ENCODE data around the gene STX16.

STX16 gene

DNA sequence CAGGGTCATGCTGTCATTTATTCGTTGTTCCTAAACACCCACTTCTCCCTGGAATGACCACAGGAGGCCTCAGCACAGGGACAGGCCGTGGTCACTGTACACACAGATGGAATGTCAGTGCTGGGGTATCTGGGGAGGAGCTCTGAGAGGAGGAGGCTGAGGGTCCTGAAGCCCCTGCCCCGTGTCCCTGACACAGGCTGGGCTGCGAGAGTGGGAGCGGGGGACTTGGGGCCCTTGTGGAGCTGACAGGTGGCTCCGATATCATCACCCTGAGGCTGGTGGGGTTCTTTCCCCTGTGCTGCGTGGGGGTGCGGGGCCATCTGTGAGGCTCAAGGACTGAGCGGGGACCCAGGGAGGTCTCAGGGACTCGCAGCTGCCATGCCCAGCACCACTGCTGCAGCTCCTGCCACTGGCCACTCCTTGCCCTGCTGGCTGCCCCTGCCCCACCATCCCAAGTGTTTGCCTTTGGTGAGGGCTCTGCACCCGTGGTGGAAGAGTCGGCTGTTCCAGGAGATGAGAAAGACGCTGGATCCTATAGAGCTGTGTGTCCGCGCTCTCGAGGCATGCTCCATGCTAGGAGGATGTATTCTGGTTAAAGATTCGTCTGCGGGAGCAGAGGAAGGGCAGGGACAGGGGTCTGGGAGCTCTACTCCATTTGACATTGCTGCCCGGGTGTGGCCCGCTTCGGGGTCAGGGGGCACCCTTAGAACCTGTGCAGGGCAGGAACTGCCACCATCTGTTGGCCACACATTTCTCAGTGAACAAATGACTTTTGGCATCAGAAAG, 60.4 kb downstream of the STX16 start:
- Histone ChIP-seq H3K27me3 (ENCODE audit: low read depth, low read length) (no peaks in the 10 kb centered on the region), H3K36me3 (ENCODE audit: control insufficient read depth in 1 of 2, insufficient read depth in 2 of 2, low read length in 2 of 2) (peaks cover 0 to 27% of the 10 kb centered on the region in 2 donors), H3K9me3 (ENCODE audit: control insufficient read depth in 1 of 2, low read length in 2 of 2) (no peaks in the 10 kb centered on the region), H3K4me1 (ENCODE audit: control insufficient read depth in 1 of 2, insufficient read depth in 2 of 2, low read length in 2 of 2) (peaks cover 0 to under 1% of the 10 kb centered on the region in 2 donors), H3K4me3 (ENCODE audit: low read depth in 1 of 2, low read length in 2 of 2) (no peak overlapping the region), H3K27ac (ENCODE audit: low read length) (no peak overlapping the region)

DNA sequence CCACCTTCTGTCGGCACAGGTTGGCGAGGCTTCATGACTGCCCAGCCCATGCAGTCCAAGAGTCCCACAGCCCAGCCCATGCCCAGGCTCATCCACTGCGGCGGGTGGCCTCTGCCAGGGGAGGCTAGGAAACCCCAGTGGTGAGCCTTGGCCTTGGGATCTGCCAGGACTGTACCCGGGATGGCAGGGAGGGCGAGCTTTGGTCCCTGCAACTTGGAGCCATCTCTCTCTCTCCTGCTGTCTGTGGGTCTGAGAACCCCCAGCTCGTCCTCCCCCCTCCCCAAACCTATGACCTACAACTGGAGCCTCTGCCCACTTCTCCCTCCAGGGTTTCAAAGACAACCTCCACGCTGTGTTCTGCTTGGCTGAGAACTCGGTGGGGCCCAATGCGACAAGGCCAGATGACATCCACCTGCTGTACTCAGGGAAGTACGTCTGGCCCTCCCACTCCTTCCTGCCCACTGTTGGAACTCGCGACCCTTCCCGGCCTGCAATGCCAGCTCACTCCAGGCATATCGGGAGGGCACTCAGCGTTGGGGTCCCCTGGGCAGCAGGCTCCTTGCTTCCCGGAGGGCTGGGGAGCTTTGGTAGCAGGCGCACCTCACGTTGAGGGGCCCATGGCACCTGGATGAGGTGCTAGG, 61.2 kb downstream of the STX16 start:
- Histone ChIP-seq H3K27me3 (ENCODE audit: low read depth, low read length) (no peaks in the 10 kb centered on the region), H3K27ac (ENCODE audit: low read length) (no peak overlapping the region), H3K4me1 (ENCODE audit: control insufficient read depth in 1 of 2, insufficient read depth in 2 of 2, low read length in 2 of 2) (no peaks in the 10 kb centered on the region), H3K36me3 (ENCODE audit: control insufficient read depth in 1 of 2, insufficient read depth in 2 of 2, low read length in 2 of 2) (peaks cover 0 to 26% of the 10 kb centered on the region in 2 donors), H3K4me3 (ENCODE audit: low read depth in 1 of 2, low read length in 2 of 2) (no peak overlapping the region), H3K9me3 (ENCODE audit: control insufficient read depth in 1 of 2, low read length in 2 of 2) (no peaks in the 10 kb centered on the region)

DNA sequence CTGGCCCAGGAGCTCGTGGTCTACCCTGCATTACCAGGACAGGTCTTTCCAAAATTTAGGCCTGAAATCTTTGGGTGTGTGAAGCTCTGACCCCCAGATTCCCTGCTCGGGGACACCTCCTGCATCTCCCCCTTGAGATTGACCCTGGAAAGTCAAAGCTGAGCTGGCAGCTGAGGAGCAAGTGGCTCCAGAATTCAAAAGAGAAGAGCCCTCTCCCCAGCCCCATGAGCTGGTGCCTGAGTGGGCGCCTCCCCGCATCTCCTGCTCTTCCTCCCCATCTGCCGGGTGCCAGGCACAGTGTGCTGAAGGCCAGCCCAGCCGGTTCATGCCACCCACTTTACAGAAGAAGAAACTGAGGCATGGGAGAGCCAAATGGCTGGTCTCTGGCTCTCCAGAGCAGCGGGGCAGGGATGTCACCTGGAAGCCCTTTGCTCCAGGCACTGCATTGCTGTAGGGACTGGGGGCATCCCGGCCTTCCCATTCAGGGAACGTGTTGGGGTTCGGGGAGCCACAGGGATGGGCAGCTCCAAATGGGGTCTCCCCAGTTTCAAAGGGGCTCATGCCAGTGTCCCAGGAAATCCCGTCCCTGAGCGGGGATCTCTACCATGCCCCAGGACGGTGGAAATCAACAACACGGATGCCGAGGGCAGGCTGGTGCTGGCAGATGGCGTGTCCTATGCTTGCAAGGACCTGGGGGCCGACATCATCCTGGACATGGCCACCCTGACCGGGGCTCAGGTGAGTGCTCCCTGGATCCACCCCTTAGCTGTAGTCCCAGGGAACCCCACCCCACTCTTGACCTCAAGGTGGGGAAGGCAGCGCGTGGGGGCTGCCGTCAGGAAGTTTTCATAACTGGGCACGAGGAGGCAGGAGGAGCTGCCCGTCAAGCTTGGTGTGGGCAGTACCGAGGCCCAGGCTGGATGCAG, 62.0 kb downstream of the STX16 start:
- no peak overlapping the region for H3K4me3 ChIP-seq (ENCODE audit: low read depth in 1 of 2, low read length in 2 of 2)
- H3K4me1 ChIP-seq (ENCODE audit: control insufficient read depth in 1 of 2, insufficient read depth in 2 of 2, low read length in 2 of 2): no peaks in the 10 kb centered on the region
- no peaks in the 10 kb centered on the region for H3K9me3 ChIP-seq (ENCODE audit: control insufficient read depth in 1 of 2, low read length in 2 of 2)
- peaks cover 0 to 26% of the 10 kb centered on the region in 2 donors for H3K36me3 ChIP-seq (ENCODE audit: control insufficient read depth in 1 of 2, insufficient read depth in 2 of 2, low read length in 2 of 2)
- no peaks in the 10 kb centered on the region for H3K27me3 ChIP-seq (ENCODE audit: low read depth, low read length)
- H3K27ac ChIP-seq (ENCODE audit: low read length): no peak overlapping the region

DNA sequence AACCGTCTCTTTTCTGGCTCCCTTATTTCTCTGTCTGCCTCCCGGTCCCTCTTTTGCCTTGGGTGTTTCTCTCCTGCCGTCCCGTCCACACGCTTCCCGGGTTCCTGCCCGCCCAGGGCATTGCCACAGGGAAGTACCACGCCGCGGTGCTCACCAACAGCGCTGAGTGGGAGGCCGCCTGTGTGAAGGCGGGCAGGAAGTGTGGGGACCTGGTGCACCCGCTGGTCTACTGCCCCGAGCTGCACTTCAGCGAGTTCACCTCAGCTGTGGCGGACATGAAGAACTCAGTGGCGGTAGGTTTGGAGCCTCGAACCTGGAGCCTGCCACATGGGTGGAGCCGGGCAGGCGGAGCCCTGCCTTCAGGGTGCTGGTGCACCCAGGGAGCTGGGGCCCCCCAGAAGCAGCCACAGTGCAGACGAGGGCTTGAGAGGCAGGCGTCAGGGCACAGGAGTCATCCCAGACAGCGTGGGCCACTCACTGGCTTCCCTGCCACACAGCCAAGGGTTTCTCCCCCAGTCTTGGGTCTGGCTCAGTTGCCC, 62.8 kb downstream of the STX16 start:
- H3K4me3 ChIP-seq (ENCODE audit: low read depth in 1 of 2, low read length in 2 of 2): no peak overlapping the region
- H3K27me3 ChIP-seq (ENCODE audit: low read depth, low read length): no peaks in the 10 kb centered on the region
- H3K4me1 ChIP-seq (ENCODE audit: control insufficient read depth in 1 of 2, insufficient read depth in 2 of 2, low read length in 2 of 2): no peaks in the 10 kb centered on the region
- no peaks in the 10 kb centered on the region for H3K9me3 ChIP-seq (ENCODE audit: control insufficient read depth in 1 of 2, low read length in 2 of 2)
- peaks cover 0 to 19% of the 10 kb centered on the region in 2 donors for H3K36me3 ChIP-seq (ENCODE audit: control insufficient read depth in 1 of 2, insufficient read depth in 2 of 2, low read length in 2 of 2)
- H3K27ac ChIP-seq (ENCODE audit: low read length): no peak overlapping the region

DNA sequence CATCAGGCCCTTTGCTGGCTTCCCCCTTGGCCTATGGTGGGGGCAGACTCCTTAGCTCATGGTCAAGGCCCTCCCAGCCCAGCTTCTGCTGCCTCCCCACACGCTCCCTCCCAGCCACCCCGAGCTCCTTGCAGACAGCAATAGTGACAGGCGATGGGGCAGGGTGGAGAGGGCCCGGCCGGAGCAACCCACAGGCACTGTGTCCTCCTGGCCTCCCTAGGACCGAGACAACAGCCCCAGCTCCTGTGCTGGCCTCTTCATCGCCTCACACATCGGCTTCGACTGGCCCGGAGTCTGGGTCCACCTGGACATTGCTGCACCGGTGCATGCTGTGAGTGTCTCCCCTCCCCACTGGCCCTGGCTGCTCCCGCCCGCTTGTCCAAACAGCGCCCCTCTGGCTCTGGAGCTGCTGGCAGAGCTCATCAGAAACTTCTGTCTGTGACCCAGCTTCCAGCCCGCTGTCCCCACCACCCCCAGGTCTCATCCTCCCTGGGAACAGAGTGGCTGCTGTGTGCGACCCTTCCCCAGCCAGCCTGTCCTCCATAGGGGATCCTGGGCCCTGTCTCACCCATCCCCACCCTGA, 63.3 kb downstream of the STX16 start:
- Histone ChIP-seq H3K27ac (ENCODE audit: low read length) (no peak overlapping the region), H3K36me3 (ENCODE audit: control insufficient read depth in 1 of 2, insufficient read depth in 2 of 2, low read length in 2 of 2) (peaks cover 0 to 17% of the 10 kb centered on the region in 2 donors), H3K27me3 (ENCODE audit: low read depth, low read length) (no peaks in the 10 kb centered on the region), H3K9me3 (ENCODE audit: control insufficient read depth in 1 of 2, low read length in 2 of 2) (no peaks in the 10 kb centered on the region), H3K4me1 (ENCODE audit: control insufficient read depth in 1 of 2, insufficient read depth in 2 of 2, low read length in 2 of 2) (no peaks in the 10 kb centered on the region), H3K4me3 (ENCODE audit: low read depth in 1 of 2, low read length in 2 of 2) (no peak overlapping the region)

DNA sequence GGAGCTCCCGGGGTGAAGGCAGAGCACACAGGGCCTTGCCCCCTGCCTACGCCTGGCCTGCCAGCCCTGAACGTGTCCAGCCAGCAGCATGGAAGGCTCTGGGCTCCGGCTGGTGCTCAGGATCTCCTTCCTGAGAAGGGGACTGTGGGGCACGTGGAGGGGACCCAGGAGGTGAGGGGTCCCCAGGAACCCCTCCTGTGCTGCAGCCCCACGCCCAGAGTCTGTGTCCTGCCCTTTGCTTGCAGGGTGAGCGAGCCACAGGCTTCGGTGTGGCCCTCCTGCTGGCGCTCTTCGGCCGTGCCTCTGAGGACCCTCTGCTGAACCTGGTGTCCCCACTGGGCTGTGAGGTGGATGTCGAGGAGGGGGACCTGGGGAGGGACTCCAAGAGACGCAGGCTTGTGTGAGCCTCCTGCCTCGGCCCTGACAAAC, 63.9 kb downstream of the STX16 start:
- Histone ChIP-seq H3K27ac (ENCODE audit: low read length) (no peak overlapping the region), H3K27me3 (ENCODE audit: low read depth, low read length) (no peaks in the 10 kb centered on the region), H3K36me3 (ENCODE audit: control insufficient read depth in 1 of 2, insufficient read depth in 2 of 2, low read length in 2 of 2) (peaks cover 0 to 16% of the 10 kb centered on the region in 2 donors), H3K4me1 (ENCODE audit: control insufficient read depth in 1 of 2, insufficient read depth in 2 of 2, low read length in 2 of 2) (no peaks in the 10 kb centered on the region), H3K4me3 (ENCODE audit: low read depth in 1 of 2, low read length in 2 of 2) (no peak overlapping the region), H3K9me3 (ENCODE audit: control insufficient read depth in 1 of 2, low read length in 2 of 2) (no peaks in the 10 kb centered on the region)

DNA sequence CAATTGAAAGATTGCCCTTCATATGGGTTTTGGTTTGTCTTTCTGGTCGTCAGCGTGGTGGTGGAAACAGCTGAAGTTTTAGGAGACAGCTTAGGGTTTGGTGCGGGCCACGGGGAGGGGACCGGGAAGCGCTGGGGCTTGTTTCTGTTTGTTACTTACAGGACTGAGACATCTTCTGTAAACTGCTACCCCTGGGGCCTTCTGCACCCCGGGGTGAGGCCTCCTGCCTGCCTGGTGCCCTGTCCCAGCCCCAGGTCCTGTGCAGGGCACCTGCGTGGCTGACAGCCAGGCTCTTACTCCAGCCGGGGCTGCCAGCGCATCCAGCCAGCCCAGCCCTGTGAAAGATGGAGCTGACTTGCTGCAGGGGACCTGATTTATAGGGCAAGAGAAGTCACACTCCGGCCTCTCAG, 64.3 kb downstream of the STX16 start:
- no peak overlapping the region for H3K27ac ChIP-seq (ENCODE audit: low read length)
- H3K27me3 ChIP-seq (ENCODE audit: low read depth, low read length): no peaks in the 10 kb centered on the region
- peaks cover 0 to 16% of the 10 kb centered on the region in 2 donors for H3K36me3 ChIP-seq (ENCODE audit: control insufficient read depth in 1 of 2, insufficient read depth in 2 of 2, low read length in 2 of 2)
- no peak overlapping the region for H3K4me3 ChIP-seq (ENCODE audit: low read depth in 1 of 2, low read length in 2 of 2)
- no peaks in the 10 kb centered on the region for H3K4me1 ChIP-seq (ENCODE audit: control insufficient read depth in 1 of 2, insufficient read depth in 2 of 2, low read length in 2 of 2)
- H3K9me3 ChIP-seq (ENCODE audit: control insufficient read depth in 1 of 2, low read length in 2 of 2): no peaks in the 10 kb centered on the region

DNA sequence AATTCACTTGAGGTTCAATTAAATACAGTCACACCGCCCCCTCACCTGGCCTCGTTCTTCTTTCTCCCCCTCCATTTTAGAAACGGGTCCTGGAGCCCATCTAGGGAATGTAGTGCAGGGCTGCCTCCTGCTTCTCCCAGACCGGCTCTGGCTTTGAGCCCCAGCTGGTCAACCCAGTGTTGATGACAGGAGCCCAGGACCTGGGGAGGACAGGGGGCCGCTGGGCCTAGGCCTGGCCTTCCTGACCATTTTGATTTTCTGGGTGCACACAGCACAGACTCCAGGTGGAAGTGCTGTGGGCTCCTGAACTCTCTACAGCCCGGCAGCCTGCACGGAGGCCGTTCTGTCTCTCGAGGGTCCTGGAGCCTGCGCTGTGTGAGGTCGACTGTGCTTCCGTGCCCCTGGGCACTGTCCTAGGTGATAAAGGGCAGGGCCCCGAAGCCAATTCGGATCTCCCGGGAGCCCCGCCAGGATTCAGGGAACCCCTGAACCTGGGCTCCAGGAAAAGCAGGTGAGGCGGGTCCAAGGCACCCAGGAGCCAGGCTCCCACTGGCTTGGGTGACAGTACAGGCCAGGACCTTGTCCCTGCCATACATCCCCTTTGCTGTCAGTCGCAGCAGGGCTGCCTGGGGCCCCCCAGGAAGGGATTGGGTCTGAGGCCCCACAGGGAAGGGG, 64.9 kb downstream of the STX16 start:
- no peaks in the 10 kb centered on the region for H3K9me3 ChIP-seq (ENCODE audit: control insufficient read depth in 1 of 2, low read length in 2 of 2)
- H3K27me3 ChIP-seq (ENCODE audit: low read depth, low read length): no peaks in the 10 kb centered on the region
- H3K27ac ChIP-seq (ENCODE audit: low read length): no peak overlapping the region
- H3K4me3 ChIP-seq (ENCODE audit: low read depth in 1 of 2, low read length in 2 of 2): no peak overlapping the region
- peaks cover 0 to 16% of the 10 kb centered on the region in 2 donors for H3K36me3 ChIP-seq (ENCODE audit: control insufficient read depth in 1 of 2, insufficient read depth in 2 of 2, low read length in 2 of 2)
- H3K4me1 ChIP-seq (ENCODE audit: control insufficient read depth in 1 of 2, insufficient read depth in 2 of 2, low read length in 2 of 2): no peaks in the 10 kb centered on the region

DNA sequence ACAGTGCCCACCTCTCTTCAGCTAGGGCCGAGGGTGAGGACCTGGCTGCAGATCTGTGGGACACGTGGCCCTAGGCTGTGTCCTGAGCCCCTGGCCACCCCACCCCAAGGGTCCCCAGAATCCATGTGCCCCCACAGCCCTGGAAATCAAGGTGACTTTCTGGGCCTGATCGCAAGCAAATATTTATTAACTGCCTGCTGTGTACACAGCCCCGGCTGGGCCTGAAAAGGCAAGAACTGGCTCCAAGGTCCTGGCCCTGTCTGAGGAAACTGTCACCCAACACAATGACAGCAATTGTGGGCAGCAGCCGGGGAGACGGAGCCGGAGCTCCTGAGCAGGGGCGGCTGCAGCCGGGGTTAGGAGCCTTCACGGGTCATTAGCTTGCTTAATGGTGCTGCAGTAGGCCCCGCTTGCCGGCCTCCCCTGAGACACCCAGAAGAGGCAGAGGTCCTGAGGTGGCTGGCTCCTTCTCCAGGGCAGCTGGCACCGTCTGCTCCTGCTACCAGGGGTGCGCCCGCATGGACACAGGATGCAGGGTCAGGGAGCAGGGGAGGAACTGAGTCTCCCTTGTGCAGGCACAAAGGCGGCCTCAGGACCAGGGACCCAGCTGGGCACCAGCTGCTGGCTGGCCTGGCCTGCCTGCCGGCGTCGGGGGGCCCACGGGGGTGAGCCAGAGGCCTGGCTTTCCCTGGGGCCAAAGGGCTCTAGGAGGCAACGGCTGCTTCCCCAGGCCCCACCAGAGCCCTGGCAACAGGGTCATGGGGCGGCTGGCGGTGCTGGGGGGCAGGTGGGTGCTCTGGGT, 65.6 kb downstream of the STX16 start:
- H3K27ac ChIP-seq (ENCODE audit: low read length): no peak overlapping the region

More for the DNA sequence above, 65.6 kb downstream of the STX16 start:
- peaks cover 0 to 16% of the 10 kb centered on the region in 2 donors for H3K36me3 ChIP-seq (ENCODE audit: control insufficient read depth in 1 of 2, insufficient read depth in 2 of 2, low read length in 2 of 2)
- no peaks in the 10 kb centered on the region for H3K9me3 ChIP-seq (ENCODE audit: control insufficient read depth in 1 of 2, low read length in 2 of 2)
- no peaks in the 10 kb centered on the region for H3K27me3 ChIP-seq (ENCODE audit: low read depth, low read length)
- no peaks in the 10 kb centered on the region for H3K4me1 ChIP-seq (ENCODE audit: control insufficient read depth in 1 of 2, insufficient read depth in 2 of 2, low read length in 2 of 2)
- no peak overlapping the region for H3K4me3 ChIP-seq (ENCODE audit: low read depth in 1 of 2, low read length in 2 of 2)

Data from muscle layer of duodenum (tissue), 2 donors.